Sigmoid colon (tissue), 4 donors: ENCODE measurements around the gene GJB2.

ENCODE experiments used
- CTCF ChIP-seq, 4 experiments: fragments of 450-650 bp in 3 of 4; fragments of 200-600 bp in 1 of 4; IDR thresholded peaks; one replicate each; pipeline ENCODE4 v1.5.1; 2016 to 2019; ENCODE audit warnings: antibody characterized with exemption in 4 of 4, mild to moderate bottlenecking in 3 of 4, moderate library complexity in 2 of 4
- EP300 ChIP-seq, 4 donors: sonication (generic); formaldehyde crosslinking; IDR thresholded peaks; one replicate each; pipeline ENCODE4 v1.6.1; 2017; ENCODE audit warnings: antibody characterized with exemption in 4 of 4
- POLR2A ChIP-seq, 2 donors: fragments of 450-650 bp; IDR thresholded peaks; one replicate each; pipeline ENCODE4 v1.6.1; 2016; ENCODE audit warnings: antibody characterized with exemption in 2 of 2, mild to moderate bottlenecking in 2 of 2, moderate library complexity in 2 of 2
- POLR2AphosphoS5 ChIP-seq, 4 donors: sonication (generic); formaldehyde crosslinking; IDR thresholded peaks; one replicate each; pipeline ENCODE4 v1.6.1; 2017; ENCODE audit warnings: antibody characterized with exemption in 4 of 4

GRCh38 chr13:20151016-20151415 lies 41.7 kb downstream of the GJB2 start:
- no peak for TF ChIP-seq EP300 (IDR thresholded peaks at IDR 0.05)
- no peak for TF ChIP-seq CTCF (IDR thresholded peaks at IDR 0.05)
- no peak for TF ChIP-seq POLR2A (IDR thresholded peaks at IDR 0.05)
- TF ChIP-seq POLR2AphosphoS5 (IDR thresholded peaks at IDR 0.05): no peak
